PC-3 (cell line): ENCODE data around the gene BCAS2. TPM values are rescaled to one million over a fixed set of nuclear protein-coding genes. Genes with fewer than 3 reads are reported as not detected.

Experiments
- ATAC-seq: fragments of 200-7000 bp; cut with Tn5 transposase; 2 replicates; pipeline ENCODE4 v1.9.1; 2020; ENCODE audit warnings: mild to moderate bottlenecking, moderate library complexity
- BruUV-seq: library from RNA; stranded (reverse); fragments of 400-500 nt; replicated peaks from 2 replicates; lab custom pipeline; 2021; lab: Mats Ljungman, UMichigan
- CTCF ChIA-PET: fragments of 300-600 bp; sonication (Branson Sonifier 250); formaldehyde crosslinking; loops from one replicate; lab custom pipeline; 2022; ENCODE audit warnings: antibody characterized with exemption; lab: Charles Lee
- POLR2A ChIA-PET: fragments of 300-600 bp; sonication (Branson Sonifier 250); formaldehyde crosslinking; loops from one replicate; lab custom pipeline; 2022; ENCODE audit warnings: antibody characterized with exemption; ENCODE audit not compliant: unreplicated experiment; lab: Charles Lee
- DNase-seq: peaks from one replicate; pipeline ENCODE4 v3.0.0-alpha.2; 2015
- H2AFZ ChIP-seq: fragments of 300-600 bp; sonication (generic); 2 replicates; pipeline ENCODE4 v1.6.0; 2016; ENCODE audit warnings: antibody characterized with exemption, low read length
- H3F3A ChIP-seq: fragments of 300-600 bp; sonication (generic); one replicate; pipeline ENCODE4 v1.6.0; 2017; ENCODE audit warnings: antibody characterized with exemption, low read length, control low read depth, mild to moderate bottlenecking; ENCODE audit not compliant: unreplicated experiment
- H3K27ac ChIP-seq: fragments of 300-600 bp; sonication (generic); 2 replicates; pipeline ENCODE4 v1.5.1; 2016; ENCODE audit warnings: mild to moderate bottlenecking, low read length
- H3K27me3 ChIP-seq: fragments of 300-600 bp; sonication (generic); 2 replicates; pipeline ENCODE4 v1.6.1; 2016; ENCODE audit warnings: low read length, mixed read lengths
- H3K36me3 ChIP-seq: fragments of 300-600 bp; sonication (generic); 2 replicates; pipeline ENCODE4 v1.6.1; 2016; ENCODE audit warnings: low read depth, mixed run types, low read length, mixed read lengths
- H3K4me1 ChIP-seq: fragments of 300-600 bp; sonication (generic); 2 replicates; pipeline ENCODE4 v1.5.1; 2016; ENCODE audit warnings: low read length; ENCODE audit not compliant: insufficient read depth
- H3K4me2 ChIP-seq: fragments of 300-600 bp; sonication (generic); 2 replicates; pipeline ENCODE4 v1.6.0; 2016; ENCODE audit warnings: low read length
- H3K4me3 ChIP-seq: fragments of 300-600 bp; sonication (generic); 2 replicates; pipeline ENCODE4 v1.5.1; 2016; ENCODE audit warnings: mild to moderate bottlenecking, low read length, mixed read lengths
- H3K79me2 ChIP-seq: fragments of 300-600 bp; sonication (generic); 2 replicates; pipeline ENCODE4 v1.6.1; 2017; ENCODE audit warnings: low read length, mixed read lengths
- H3K9ac ChIP-seq: fragments of 300-600 bp; sonication (generic); 2 replicates; pipeline ENCODE4 v1.6.0; 2016; ENCODE audit warnings: mild to moderate bottlenecking, low read length
- H3K9me2 ChIP-seq: fragments of 300-600 bp; sonication (generic); replicated peaks from 2 replicates; pipeline ENCODE4 v1.6.1; 2016; ENCODE audit warnings: mixed run types, low read length, mixed read lengths
- H3K9me3 ChIP-seq: fragments of 300-600 bp; sonication (generic); 2 replicates; pipeline ENCODE4 v1.6.1; 2016; ENCODE audit warnings: low read length, mixed read lengths
- H4K20me1 ChIP-seq: fragments of 300-600 bp; sonication (generic); 2 replicates; pipeline ENCODE4 v1.6.1; 2016; ENCODE audit warnings: low read length, mixed read lengths
- CTCF ChIP-seq: fragments of 300-600 bp; sonication (generic); conservative IDR thresholded peaks from 2 replicates; pipeline ENCODE4 v1.5.1; 2017; ENCODE audit warnings: antibody characterized with exemption, low read depth, mild to moderate bottlenecking, low read length
- EZH2 ChIP-seq: fragments of 300-600 bp; sonication (generic); IDR thresholded peaks from one replicate; pipeline ENCODE4 v1.6.1; 2017; ENCODE audit warnings: antibody characterized with exemption, mild to moderate bottlenecking, low read length; ENCODE audit not compliant: unreplicated experiment
- EZH2phosphoT487 ChIP-seq: fragments of 300-600 bp; sonication (generic); IDR thresholded peaks from 2 replicates; pipeline ENCODE4 v1.6.1; 2018; ENCODE audit warnings: mild to moderate bottlenecking, antibody characterized with exemption, low read length, borderline replicate concordance
- intact Hi-C: fragments of 100-400 bp; cut with micrococcal nuclease; formaldehyde crosslinking; loops from 2 replicates; pipeline ENCODE4 v1.9.0; 2023
- total RNA-seq: library from RNA; depleted of rRNA; stranded (reverse); fragments of >200 nt; gene quantifications from 2 replicates; pipeline ENCODE4 v1.2.3, GENCODE V29; 2014

BCAS2 gene
- total RNA-seq, 1 experiment from 2014 or later, result 70.1 TPM

GRCh38 chr1:114550336-114550735 lies 31.1 kb downstream of the BCAS2 start:
- Histone ChIP-seq H3K79me2 (no peaks in the 10 kb centered on the region), H3K4me3 (no peak overlapping the region), H3K9me3 (no peaks in the 10 kb centered on the region), H3K9me2 (no peaks in the 10 kb centered on the region), H3K4me2 (no peak overlapping the region), H3K4me1 (no peaks in the 10 kb centered on the region), H3K9ac (no peak overlapping the region), H2AFZ (no peak overlapping the region), H3K27ac (no peak overlapping the region), H4K20me1 (no peaks in the 10 kb centered on the region), H3K27me3 (no peaks in the 10 kb centered on the region), H3K36me3 (no peaks in the 10 kb centered on the region), H3F3A (no peaks in the 10 kb centered on the region)
- ChIA-PET POLR2A (no interaction called here), CTCF (no interaction called here)
- no peak for DNase-seq
- no peak for ATAC-seq
- BruUV-seq, result no TSS peak
- intact Hi-C loops, result loop anchor here (10.0 kb wide), 1 partner anchor 86 kb away; no protein-coding TSS in a partner anchor
- TF ChIP-seq EZH2, result no peak
- no peak for TF ChIP-seq CTCF
- TF ChIP-seq EZH2phosphoT487, result no peak

GRCh38 chr1:114549137-114549536 lies 32.3 kb downstream of the BCAS2 start:
- no peak overlapping the region for H3K4me2 ChIP-seq
- H3K4me1 ChIP-seq, result no peaks in the 10 kb centered on the region
- CTCF ChIA-PET, result no interaction called here
- H4K20me1 ChIP-seq, result no peaks in the 10 kb centered on the region
- H3K4me3 ChIP-seq, result no peak overlapping the region
- BruUV-seq, result no TSS peak
- POLR2A ChIA-PET, result interaction anchor here (0.6 kb wide), 1 partner anchor 794 kb away, joined by 6 read pairs; no protein-coding TSS in a partner anchor
- intact Hi-C loops, result no loop called here
- no peak for TF ChIP-seq EZH2
- TF ChIP-seq EZH2phosphoT487, result no peak
- no peak for TF ChIP-seq CTCF
- no peak overlapping the region for H3K9ac ChIP-seq
- H3K79me2 ChIP-seq, result no peaks in the 10 kb centered on the region
- no peaks in the 10 kb centered on the region for H3F3A ChIP-seq
- H2AFZ ChIP-seq, result no peak overlapping the region
- H3K9me3 ChIP-seq, result no peaks in the 10 kb centered on the region
- H3K27me3 ChIP-seq, result no peaks in the 10 kb centered on the region
- ATAC-seq (no peak), DNase-seq (peak; percentile 11)
- H3K9me2 ChIP-seq, result no peaks in the 10 kb centered on the region
- no peak overlapping the region for H3K27ac ChIP-seq
- H3K36me3 ChIP-seq, result no peaks in the 10 kb centered on the region

- Histone ChIP-seq H3K9me2 (no peaks in the 10 kb centered on the region), H4K20me1 (no peaks in the 10 kb centered on the region), H2AFZ (no peak overlapping the region), H3K36me3 (no peaks in the 10 kb centered on the region), H3K79me2 (no peaks in the 10 kb centered on the region), H3F3A (no peaks in the 10 kb centered on the region), H3K9me3 (no peaks in the 10 kb centered on the region), H3K27me3 (no peaks in the 10 kb centered on the region), H3K4me1 (no peaks in the 10 kb centered on the region), H3K4me3 (no peak overlapping the region), H3K9ac (no peak overlapping the region), H3K4me2 (no peak overlapping the region), H3K27ac (no peak overlapping the region)
- ATAC-seq (no peak), DNase-seq (no peak)
- ChIA-PET POLR2A (no interaction called here), CTCF (no interaction called here)
- no TSS peak for BruUV-seq
- no peak for TF ChIP-seq EZH2
- no peak for TF ChIP-seq EZH2phosphoT487
- TF ChIP-seq CTCF, result no peak
- intact Hi-C loops, result no loop called here
Observed at GRCh38 chr1:114547076-114547475, 34.3 kb downstream of the BCAS2 start.
